ENCODE results near the gene SZT2.

The SZT2 gene

GRCh38 chr1:43441894-43442637, 52.4 kb downstream of the SZT2 start:
- no peak for DNase-seq (ENCODE audit: low read depth)

DNA sequence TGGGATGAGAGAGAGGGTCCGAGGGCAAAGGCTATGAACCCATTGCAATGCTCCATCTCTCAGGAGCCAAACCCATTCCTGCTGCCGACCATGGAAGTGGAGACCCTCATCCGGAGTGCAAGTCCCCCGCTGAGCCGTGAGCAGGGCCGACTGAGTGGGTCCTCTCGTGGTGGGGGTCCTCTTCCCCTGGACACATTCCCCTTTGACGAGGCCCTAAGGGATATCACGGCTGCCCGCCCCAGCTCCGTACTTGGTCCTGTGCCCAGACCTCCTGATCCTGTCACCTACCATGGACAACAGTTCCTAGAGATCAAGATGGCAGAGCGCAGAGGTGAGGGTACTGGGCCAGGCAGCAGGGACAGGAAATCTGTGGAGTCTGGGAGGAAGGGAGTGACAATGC, 53.1 kb downstream of the SZT2 start:
- no peak for DNase-seq (ENCODE audit: low read depth)

DNA sequence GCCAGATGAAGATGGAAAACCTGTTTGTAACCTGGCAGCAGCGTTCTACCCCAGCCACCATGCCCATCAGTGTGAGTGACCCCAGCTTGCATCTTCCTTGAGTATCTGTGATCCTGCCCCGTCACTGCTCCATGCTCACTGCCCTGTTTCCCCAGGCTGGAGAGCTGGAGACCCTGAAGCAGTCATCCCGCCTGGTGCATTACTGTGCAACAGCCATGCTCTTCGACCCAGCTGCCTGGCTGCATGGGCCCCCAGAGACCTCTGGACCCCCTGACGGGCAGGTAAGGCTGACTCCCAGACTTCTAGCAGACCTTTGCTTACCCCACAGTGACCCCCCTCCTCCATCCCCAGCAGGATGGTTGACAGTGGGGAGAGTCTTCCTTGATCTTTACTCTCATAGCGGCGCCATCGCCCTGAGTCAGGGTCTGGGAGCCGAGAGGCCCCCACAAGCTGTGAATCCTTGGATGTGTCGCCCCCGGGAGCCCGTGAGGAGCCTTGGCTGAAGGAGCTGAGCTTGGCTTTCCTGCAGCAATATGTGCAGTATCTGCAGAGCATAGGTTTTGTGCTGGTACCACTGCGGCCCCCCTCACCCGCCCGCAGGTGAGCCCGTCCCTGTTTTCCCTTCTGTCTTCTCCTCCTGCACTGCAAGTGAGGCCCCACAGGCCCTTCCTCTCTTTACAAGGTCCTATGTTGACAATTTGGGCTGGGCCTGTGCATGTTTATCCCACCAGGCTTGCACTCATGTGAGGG, 53.7 kb downstream of the SZT2 start:
- no peak for DNase-seq (ENCODE audit: low read depth)

DNA sequence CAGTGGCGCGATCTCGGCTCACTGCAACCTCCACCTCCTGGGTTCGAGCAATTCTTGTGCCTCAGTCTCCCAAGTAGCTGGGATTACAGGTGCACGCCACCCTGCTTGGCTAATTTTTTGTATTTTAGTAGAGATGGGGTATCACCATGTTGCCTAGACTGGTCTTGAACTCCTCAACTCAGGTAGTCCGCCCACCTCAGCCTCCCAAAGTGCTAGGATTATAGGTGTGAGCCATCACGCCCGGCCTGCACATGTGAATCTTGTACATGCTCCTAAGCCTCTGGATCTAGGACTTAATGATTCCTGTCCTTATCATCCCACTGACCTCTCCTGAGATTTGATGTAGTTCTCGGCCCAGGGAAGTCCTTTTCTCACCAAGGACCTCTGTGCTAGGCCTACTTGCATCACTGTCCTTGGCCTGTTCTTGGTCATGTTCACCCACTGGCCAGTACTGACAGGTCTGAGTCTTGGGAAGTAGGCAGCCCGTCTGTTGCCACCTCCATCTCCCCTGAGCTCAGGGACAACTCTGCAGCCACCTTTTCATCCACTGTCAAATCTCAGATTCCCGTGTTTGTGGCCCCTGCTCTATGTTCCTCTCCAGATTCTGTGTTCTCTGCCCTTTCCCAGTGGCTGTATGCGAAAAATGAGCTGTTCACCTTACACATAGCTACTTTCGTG, 54.6 kb downstream of the SZT2 start:
- no peak for DNase-seq (ENCODE audit: low read depth)

DNA sequence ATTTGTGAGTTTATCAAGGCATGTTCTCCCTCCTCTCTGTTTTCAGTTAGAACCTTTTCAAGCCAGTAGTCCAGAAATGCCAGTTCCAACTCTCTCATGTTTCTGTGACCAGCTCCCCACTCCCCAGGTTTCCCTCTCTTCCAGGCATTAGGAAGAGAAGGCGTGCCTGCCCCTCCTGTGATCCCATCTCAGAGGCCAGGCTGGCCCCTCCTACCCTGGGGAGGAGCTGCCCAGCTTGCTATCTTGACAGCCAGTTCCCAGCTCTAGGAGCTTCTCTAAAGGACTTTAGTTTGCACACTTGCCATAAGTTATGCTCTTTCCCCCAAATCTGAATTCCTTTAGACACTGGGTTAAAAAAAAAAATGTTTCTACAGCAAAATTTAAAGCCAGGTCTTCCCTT, 55.1 kb downstream of the SZT2 start:
- no peak for DNase-seq (ENCODE audit: low read depth)

GRCh38 chr1:43445606-43446387, 56.1 kb downstream of the SZT2 start:
- no peak for DNase-seq (ENCODE audit: low read depth)

GRCh38 chr1:43446388-43446740, 56.7 kb downstream of the SZT2 start:
- DNase-seq (ENCODE audit: low read depth) = no peak

- DNase-seq (ENCODE audit: low read depth) = no peak
Observed at GRCh38 chr1:43446881-43447835, 57.5 kb downstream of the SZT2 start.

DNA sequence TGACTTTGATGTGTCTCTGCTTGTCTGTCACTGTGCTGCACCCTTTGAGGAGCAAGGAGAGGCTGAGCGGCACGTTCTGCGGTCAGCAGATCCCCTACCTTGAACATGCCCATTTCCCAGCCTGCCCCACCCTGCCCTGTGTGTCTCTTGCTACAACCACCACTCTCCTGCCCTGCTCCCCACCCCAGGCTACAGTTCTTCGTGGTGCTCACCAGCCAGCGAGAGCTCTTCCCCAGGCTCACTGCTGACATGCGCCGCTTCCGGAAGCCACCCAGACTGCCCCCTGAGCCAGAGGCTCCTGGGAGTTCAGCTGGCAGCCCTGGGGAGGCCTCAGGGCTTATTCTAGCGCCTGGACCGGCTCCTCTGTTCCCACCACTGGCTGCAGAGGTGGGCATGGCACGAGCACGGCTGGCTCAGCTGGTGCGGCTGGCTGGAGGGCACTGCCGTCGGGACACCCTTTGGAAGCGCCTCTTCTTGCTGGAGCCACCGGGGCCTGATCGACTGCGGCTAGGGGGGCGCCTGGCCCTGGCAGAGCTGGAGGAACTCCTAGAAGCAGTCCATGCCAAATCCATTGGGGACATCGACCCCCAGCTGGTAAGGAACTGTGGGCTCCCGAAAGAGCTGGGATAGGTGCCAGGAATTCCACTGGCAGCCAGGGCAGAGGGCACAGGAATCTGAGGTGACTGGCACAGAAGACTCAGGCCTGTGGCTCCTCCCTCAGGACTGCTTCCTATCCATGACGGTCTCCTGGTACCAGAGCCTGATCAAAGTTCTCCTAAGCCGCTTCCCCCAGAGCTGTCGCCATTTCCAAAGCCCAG, 58.4 kb downstream of the SZT2 start:
- no peak for DNase-seq (ENCODE audit: low read depth)

GRCh38 chr1:43448955-43449707, 59.4 kb downstream of the SZT2 start:
- no peak for DNase-seq (ENCODE audit: low read depth)

DNA sequence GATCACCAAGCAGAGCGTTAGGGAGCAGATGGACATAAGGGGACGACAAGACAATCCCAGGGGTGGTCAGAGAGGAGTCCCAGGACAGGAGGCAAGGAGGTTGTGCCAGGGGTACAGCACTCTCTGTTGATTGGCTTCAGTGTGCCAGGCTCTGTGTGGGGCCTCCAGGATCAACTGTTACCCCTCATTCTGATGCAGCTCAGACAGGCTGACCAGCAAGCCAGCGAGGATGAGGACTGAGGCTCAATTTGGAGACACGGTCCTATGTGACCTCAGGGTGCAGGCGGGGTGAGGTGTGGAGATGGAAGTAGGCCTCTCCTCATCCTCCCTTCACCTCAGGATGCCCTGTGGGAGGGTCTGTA, 60.0 kb downstream of the SZT2 start:
- DNase-seq (ENCODE audit: low read depth) = no peak

DNA sequence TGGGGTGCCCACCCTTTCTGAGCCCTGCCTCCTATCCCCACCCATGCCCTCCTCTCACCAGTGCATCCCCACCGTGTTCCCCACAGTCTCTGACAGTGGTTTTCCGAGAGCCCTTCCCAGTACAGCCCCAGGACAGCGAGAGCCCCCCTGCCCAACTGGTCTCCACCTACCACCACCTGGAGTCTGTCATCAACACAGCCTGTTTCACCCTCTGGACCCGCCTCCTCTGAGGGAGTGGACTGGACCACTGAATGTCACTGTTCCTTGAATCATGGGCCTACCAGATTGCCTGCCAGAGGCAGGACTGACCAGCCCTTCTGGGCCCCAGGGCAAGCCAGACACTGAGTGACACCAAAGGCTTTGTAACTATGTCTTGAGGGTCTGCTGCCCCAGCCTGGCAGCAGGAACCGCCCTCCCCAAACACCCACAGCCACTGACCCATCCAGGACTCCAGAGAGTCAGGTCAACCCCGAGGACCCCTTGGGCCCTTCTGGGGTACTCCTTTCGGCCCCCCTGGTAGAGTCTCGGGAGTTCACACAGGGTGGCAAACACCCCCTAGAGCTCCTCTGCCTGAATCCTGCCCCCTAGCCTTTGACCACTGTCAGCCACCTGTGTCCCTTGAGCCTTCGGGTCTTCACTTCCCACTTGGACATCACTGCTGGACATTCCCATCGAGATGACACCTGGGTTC, 60.7 kb downstream of the SZT2 start:
- DNase-seq (ENCODE audit: low read depth) = no peak

- DNase-seq (ENCODE audit: low read depth) = no peak
Observed at GRCh38 chr1:43451157-43451591, 61.5 kb downstream of the SZT2 start.

- no peak for DNase-seq (ENCODE audit: low read depth)
Observed at GRCh38 chr1:43451701-43452532, 62.2 kb downstream of the SZT2 start.

- no peak for DNase-seq (ENCODE audit: low read depth)
Observed at GRCh38 chr1:43452789-43453441, 63.2 kb downstream of the SZT2 start.

GRCh38 chr1:43453442-43454269, 64.0 kb downstream of the SZT2 start, which contains the start of gene HYI:
Gene HYI (minus strand): TSS chr1:43453931. CDS start chr1:43453793, 138 bp downstream.
- peak; percentile 54 for DNase-seq (ENCODE audit: low read depth)
